H1 (cell line): ENCODE data around the gene RFX6. TPM values are rescaled to one million over a fixed set of nuclear protein-coding genes. Genes with fewer than 3 reads are reported as not detected.

Experiments
- CTCF ChIA-PET: fragments of 300-600 bp; sonication (Branson Sonifier 250); formaldehyde crosslinking; loops from one replicate; lab custom pipeline; 2021; ENCODE audit not compliant: partially characterized antibody; lab: Charles Lee
- POLR2A ChIA-PET: fragments of 300-600 bp; sonication (Branson Sonifier 250); formaldehyde crosslinking; loops from one replicate; lab custom pipeline; 2021; ENCODE audit warnings: inconsistent platforms; ENCODE audit not compliant: partially characterized antibody; lab: Charles Lee
- DNase-seq, 2 experiments: peaks; one replicate each; pipeline versions ENCODE4 v3.0.0 to v3.0.0-alpha.2; 2010 to 2022; ENCODE audit warnings: low spot score in 2 of 2, low read depth in 1 of 2, mixed read lengths in 1 of 2
- FAIRE-seq: peaks from 2 replicates; lab custom pipeline; 2011; peaks lifted over from hg19 to GRCh38; lab: Jason Lieb, UNC
- H2AFZ ChIP-seq: 2 replicates; pipeline ENCODE4 v1.8.1; 2012; ENCODE audit warnings: low read length, inconsistent platforms
- H2AK5ac ChIP-seq: 2 replicates; pipeline ENCODE4 v1.6.1; 2013; ENCODE audit warnings: low read depth, low read length
- H2BK120ac ChIP-seq: replicated peaks from 2 replicates; pipeline ENCODE3; 2013; ENCODE audit warnings: low read depth, low read length, inconsistent platforms
- H2BK12ac ChIP-seq: 2 replicates; pipeline ENCODE4 v1.6.1; 2013; ENCODE audit warnings: low read depth, low read length
- H2BK15ac ChIP-seq: 2 replicates; pipeline ENCODE4 v1.6.1; 2013; ENCODE audit warnings: low read length
- H2BK20ac ChIP-seq: 2 replicates; pipeline ENCODE4 v1.6.1; 2013; ENCODE audit warnings: low read length
- H2BK5ac ChIP-seq: 2 replicates; pipeline ENCODE4 v1.6.1; 2013; ENCODE audit warnings: low read depth, low read length
- H3K14ac ChIP-seq: 2 replicates; pipeline ENCODE4 v1.6.1; 2013; ENCODE audit warnings: inconsistent platforms; ENCODE audit not compliant: insufficient read length
- H3K18ac ChIP-seq: 2 replicates; pipeline ENCODE4 v1.6.1; 2013; ENCODE audit warnings: low read length; ENCODE audit errors: extremely low read depth
- H3K23ac ChIP-seq: 2 replicates; pipeline ENCODE4 v1.6.1; 2013; ENCODE audit warnings: inconsistent platforms; ENCODE audit not compliant: insufficient read length
- H3K23me2 ChIP-seq: 2 replicates; pipeline ENCODE4 v1.6.1; 2013; ENCODE audit warnings: low read depth, low read length
- H3K27ac ChIP-seq: 2 replicates; pipeline ENCODE4 v1.6.1; 2011; ENCODE audit warnings: low read depth, low read length, inconsistent platforms
- H3K27me3 ChIP-seq, 4 experiments: replicated peaks in 1 of 4; 1 replicate in 1 of 4; 2 replicates in 3 of 4; pipeline versions ENCODE4 v1.6.1 to v1.8.1; 2011 to 2013; ENCODE audit warnings: low read length in 3 of 4, mild to moderate bottlenecking in 3 of 4, inconsistent platforms in 2 of 4, mixed read lengths in 2 of 4, moderate library complexity in 1 of 4; ENCODE audit not compliant: control insufficient read depth in 3 of 4, insufficient read depth in 3 of 4; ENCODE audit errors: extremely low read depth in 1 of 4
- H3K36me3 ChIP-seq, 4 experiments: 2 replicates each; pipeline versions ENCODE4 v1.6.1 to v1.8.1; 2011 to 2013; ENCODE audit warnings: mild to moderate bottlenecking in 4 of 4, low read length in 3 of 4, moderate library complexity in 2 of 4, control low read depth in 1 of 4, inconsistent platforms in 1 of 4; ENCODE audit not compliant: insufficient read depth in 4 of 4, control insufficient read depth in 2 of 4
- H3K4ac ChIP-seq: replicated peaks from 2 replicates; pipeline ENCODE3; 2013; ENCODE audit warnings: low read length, low read depth, mixed read lengths, inconsistent platforms; ENCODE audit not compliant: insufficient read length
- H3K4me1 ChIP-seq, 4 experiments: replicated peaks in 1 of 4; 1 replicate in 1 of 4; 2 replicates in 3 of 4; pipeline versions ENCODE4 v1.6.1 to v1.8.1; 2011 to 2013; ENCODE audit warnings: low read length in 3 of 4, inconsistent platforms in 2 of 4, mixed read lengths in 1 of 4; ENCODE audit not compliant: insufficient read depth in 4 of 4, control insufficient read depth in 3 of 4
- H3K4me2 ChIP-seq, 2 experiments: 2 replicates each; pipeline versions ENCODE4 v1.6.1 to v1.8.1; 2011 to 2013; ENCODE audit warnings: low read depth in 2 of 2, low read length in 2 of 2, control low read depth in 1 of 2, inconsistent platforms in 1 of 2, mild to moderate bottlenecking in 1 of 2; ENCODE audit not compliant: insufficient read depth in 1 of 2
- H3K4me3 ChIP-seq, 4 experiments: fragments of 200-600, 300-600 bp in 1 of 4; sonication (generic), shearing (Covaris generic), sonication (Bioruptor Twin) in 1 of 4; 2 replicates each; pipeline versions ENCODE4 v1.5.1 to v1.8.1; 2011 to 2016; ENCODE audit warnings: low read length in 4 of 4, low read depth in 3 of 4, control low read depth in 2 of 4, inconsistent platforms in 2 of 4, mild to moderate bottlenecking in 2 of 4, mixed read lengths in 1 of 4, moderate library complexity in 1 of 4; ENCODE audit not compliant: insufficient read depth in 2 of 4; ENCODE audit errors: extremely low read depth in 1 of 4
- H3K56ac ChIP-seq: replicated peaks from 2 replicates; pipeline ENCODE3; 2013; ENCODE audit warnings: low read depth, mild to moderate bottlenecking, mixed read lengths, low read length, inconsistent platforms; ENCODE audit not compliant: insufficient read length
- H3K79me1 ChIP-seq: 2 replicates; pipeline ENCODE4 v1.6.1; 2013; ENCODE audit warnings: low read depth, low read length, control low read depth
- H3K79me2 ChIP-seq, 2 experiments: 2 replicates each; pipeline versions ENCODE4 v1.6.1 to v1.8.1; 2012 to 2013; ENCODE audit warnings: low read length in 2 of 2, mild to moderate bottlenecking in 2 of 2, inconsistent platforms in 1 of 2; ENCODE audit not compliant: insufficient read depth in 2 of 2, control insufficient read depth in 1 of 2
- H3K9ac ChIP-seq, 4 experiments: replicated peaks in 1 of 4; 1 replicate in 1 of 4; 2 replicates in 3 of 4; pipeline versions ENCODE4 v1.6.1 to v1.8.1; 2011 to 2013; ENCODE audit warnings: low read depth in 3 of 4, low read length in 3 of 4, control low read depth in 2 of 4, mild to moderate bottlenecking in 2 of 4, moderate library complexity in 2 of 4, inconsistent platforms in 1 of 4; ENCODE audit errors: extremely low read depth in 1 of 4
- H3K9me3 ChIP-seq, 2 experiments: 2 replicates each; pipeline versions ENCODE4 v1.6.1 to v1.8.1; 2012 to 2013; ENCODE audit warnings: mild to moderate bottlenecking in 2 of 2, moderate library complexity in 2 of 2, control low read depth in 1 of 2, inconsistent platforms in 1 of 2, low read depth in 1 of 2, low read length in 1 of 2, mixed read lengths in 1 of 2; ENCODE audit not compliant: insufficient read depth in 2 of 2
- H4K20me1 ChIP-seq, 2 experiments: replicated peaks in 1 of 2; 2 replicates each; pipeline versions ENCODE3 to v1.8.1; 2011 to 2013; ENCODE audit warnings: inconsistent platforms in 2 of 2, low read length in 2 of 2, mild to moderate bottlenecking in 1 of 2; ENCODE audit not compliant: insufficient read depth in 2 of 2, control insufficient read depth in 1 of 2
- H4K5ac ChIP-seq: 2 replicates; pipeline ENCODE4 v1.6.1; 2013; ENCODE audit warnings: low read length, low read depth, mixed read lengths, inconsistent platforms; ENCODE audit not compliant: insufficient read length
- H4K8ac ChIP-seq: 2 replicates; pipeline ENCODE4 v1.8.0; 2013; ENCODE audit warnings: mild to moderate bottlenecking, moderate library complexity, low read length, inconsistent platforms; ENCODE audit not compliant: insufficient read depth; ENCODE audit errors: extremely low read depth
- H4K91ac ChIP-seq: replicated peaks from 2 replicates; pipeline ENCODE3; 2013; ENCODE audit warnings: low read length, mixed read lengths, inconsistent platforms; ENCODE audit not compliant: insufficient read length
- BRCA1 ChIP-seq: IDR thresholded peaks from 2 replicates; pipeline ENCODE4 v1.6.1; 2012; ENCODE audit warnings: low read depth, low read length, improper control_type of control experiment
- EZH2 ChIP-seq: fragments of 200-600 bp; sonication (generic); IDR thresholded peaks from 2 replicates; pipeline ENCODE4 v1.7.1; 2012; ENCODE audit warnings: low read depth, mild to moderate bottlenecking, moderate library complexity, low read length, inconsistent platforms; ENCODE audit not compliant: severe bottlenecking
- PHF8 ChIP-seq: fragments of 200-600 bp; sonication (generic); conservative IDR thresholded peaks from 2 replicates; pipeline ENCODE4 v1.7.1; 2012; ENCODE audit warnings: low read depth, mild to moderate bottlenecking, inconsistent platforms, low read length, moderate library complexity
- RBBP5 ChIP-seq: IDR thresholded peaks from 2 replicates; pipeline ENCODE4 v1.7.1; 2012; ENCODE audit warnings: low read depth, mild to moderate bottlenecking, inconsistent platforms, low read length, moderate library complexity, borderline replicate concordance
- SIN3A ChIP-seq, 2 experiments: IDR thresholded peaks in 1 of 2; conservative IDR thresholded peaks in 1 of 2; 2 replicates each; pipeline ENCODE4 v1.6.1; 2011 to 2012; ENCODE audit warnings: low read length in 2 of 2, improper control_type of control experiment in 1 of 2, low read depth in 1 of 2, mild to moderate bottlenecking in 1 of 2
- SP4 ChIP-seq: IDR thresholded peaks from 2 replicates; pipeline ENCODE4 v1.6.1; 2012; ENCODE audit warnings: low read length, inconsistent platforms
- WGBS, 2 experiments: shearing (Covaris generic) in 1 of 2; methylation state at CpG; one replicate each; pipeline versions ENCODE4 v1.1.6 to v1.1.7; 2013 to 2015; ENCODE audit warnings: low lambda C conversion rate in 2 of 2, mixed read lengths in 2 of 2, inconsistent platforms in 1 of 2, low coverage in 1 of 2, missing lambda C conversion rate in 1 of 2; ENCODE audit not compliant: insufficient replicate concordance in 2 of 2, insufficient coverage in 1 of 2, insufficient read length in 1 of 2; ENCODE audit errors: extremely low coverage in 1 of 2, missing lambda C conversion rate in 1 of 2; 5-methylcytosine and 5-hydroxymethylcytosine counted together
- polyA plus RNA-seq, 7 experiments: library from polyadenylated mRNA; depleted of rRNA in 3 of 7; stranded (reverse) in 5 of 7; unstranded in 2 of 7; fragments of >200 nt in 5 of 7; fragments of 200-250 nt in 2 of 7; gene quantifications; 1 replicate in 5 of 7; 2 replicates in 1 of 7; 4 replicates in 1 of 7; pipeline versions ENCODE4 v1.2.1 to v1.2.3, GENCODE V29; 2011 to 2013; ENCODE audit warnings: missing spikeins in 2 of 7, mixed read lengths in 2 of 7
- total RNA-seq: library from RNA; stranded (reverse); fragmentation: NEBNext Ultra II Directional; extraction: Animal tissue kit (Norgen Biotek cat#: 25700); gene quantifications from 2 replicates; pipeline ENCODE4 v1.2.1, GENCODE V29; 2021

RFX6 gene
- total and polyA plus RNA-seq, 2 of the 8 experiments (the other 6 are each of a cell fraction or from before 2014, with no cell fraction given): not detected

- CTCF ChIA-PET: interaction anchor here (1.3 to 1.5 kb wide), 2 partner anchors 13 to 14 kb away, joined by 3 to 5 read pairs; no protein-coding TSS in a partner anchor
- 91% methylated on average over 7 of the region's 7 CpGs; no CpG with 5 or more reads in 1 of the 2 experiments for WGBS, 2 experiments
- H3K14ac ChIP-seq: no peak overlapping the region
- H3K4me1 ChIP-seq: no peaks in the 10 kb centered on the region; a peak in 1 of 7 replicates
- H2AK5ac ChIP-seq: no peak overlapping the region
- H2BK5ac ChIP-seq: no peak overlapping the region
- no peak overlapping the region for H3K27ac ChIP-seq
- H3K27me3 ChIP-seq: no peaks in the 10 kb centered on the region
- TF ChIP-seq PHF8 (no peak), SIN3A (conservative IDR thresholded peaks at IDR 0.05 in 1 of 2, IDR thresholded peaks at IDR 0.05 in 1 of 2; ENCODE audit: low read depth in 1 of 2, low read length in 2 of 2) (no peak), BRCA1 (no peak), SP4 (no peak), RBBP5 (no peak), EZH2 (no peak)
- no peak overlapping the region for H3K18ac ChIP-seq
- H4K8ac ChIP-seq: no peak overlapping the region
- H3K9ac ChIP-seq: no peak overlapping the region
- no peaks in the 10 kb centered on the region for H3K79me2 ChIP-seq
- H3K9me3 ChIP-seq: no peaks in the 10 kb centered on the region
- no peak for FAIRE-seq
- H2BK12ac ChIP-seq: no peak overlapping the region
- H3K36me3 ChIP-seq: no peaks in the 10 kb centered on the region
- no peaks in the 10 kb centered on the region for H3K23me2 ChIP-seq
- H2BK120ac ChIP-seq: no peak overlapping the region
- no peak overlapping the region for H2BK15ac ChIP-seq
- no peak overlapping the region for H3K23ac ChIP-seq
- POLR2A ChIA-PET: no interaction called here
- H3K56ac ChIP-seq: no peak overlapping the region
- H3K4ac ChIP-seq: no peak overlapping the region
- H3K4me2 ChIP-seq: no peak overlapping the region
- H3K79me1 ChIP-seq: no peaks in the 10 kb centered on the region
- H4K20me1 ChIP-seq: no peaks in the 10 kb centered on the region
- no peak overlapping the region for H4K91ac ChIP-seq
- DNase-seq: no peak
- no peak overlapping the region for H3K4me3 ChIP-seq
- H2AFZ ChIP-seq: no peak overlapping the region
- H2BK20ac ChIP-seq: no peak overlapping the region
- no peak overlapping the region for H4K5ac ChIP-seq
Measured at GRCh38 chr6:116954938-116955337, 77.9 kb downstream of the RFX6 start.
